SK-N-MC (cell line): ENCODE data around the gene PXMP2.

Experiments used
- EZH2 ChIP-seq: fragments of 200-600 bp; sonication (generic); IDR thresholded peaks from one replicate; pipeline ENCODE4 v1.6.1; 2017; ENCODE audit warnings: antibody characterized with exemption
- FOXP2 ChIP-seq: optimal IDR thresholded peaks from 2 replicates; pipeline ENCODE3; 2011; ENCODE audit warnings: mild to moderate bottlenecking, moderate library complexity; ENCODE audit not compliant: insufficient read depth; ENCODE audit errors: extremely low read length, control extremely low read depth
- POLR2AphosphoS5 ChIP-seq: IDR thresholded peaks from 2 replicates; pipeline ENCODE4 v1.6.1; 2012; ENCODE audit warnings: mild to moderate bottlenecking, low read depth, low read length, borderline replicate concordance

- TF ChIP-seq EZH2: no peak
- TF ChIP-seq POLR2AphosphoS5: no peak
- TF ChIP-seq FOXP2: no peak
These were observed 38.0 kb upstream of the PXMP2 start for GRCh38 chr12:132649226-132649945.
